Keratinocyte (primary cell): ENCODE results near the gene CELSR1. TPM values are rescaled to one million over a fixed set of nuclear protein-coding genes. Genes with fewer than 3 reads are reported as not detected.

ENCODE experiments used
- DNase-seq: peaks from one replicate; pipeline ENCODE4 v3.0.0-alpha.2; 2011; ENCODE audit warnings: low read depth, missing footprints, low spot score
- FAIRE-seq: peaks from 2 replicates; lab custom pipeline; 2011; peaks lifted over from hg19 to GRCh38; lab: Jason Lieb, UNC
- H2AFZ ChIP-seq: 2 replicates; pipeline ENCODE4 v1.6.0; 2012; ENCODE audit warnings: low read length, control low read depth, inconsistent platforms; ENCODE audit not compliant: control insufficient read depth
- H3K27ac ChIP-seq: 2 replicates; pipeline ENCODE4 v1.5.1; 2011; ENCODE audit warnings: low read length; ENCODE audit not compliant: control insufficient read depth, insufficient read depth
- H3K27me3 ChIP-seq: 3 replicates; pipeline ENCODE4 v1.6.0; 2011; ENCODE audit warnings: low read length; ENCODE audit not compliant: control insufficient read depth, insufficient read depth; ENCODE audit errors: extremely low read depth
- H3K36me3 ChIP-seq, 2 experiments: 2 replicates in 1 of 2; 3 replicates in 1 of 2; pipeline ENCODE4 v1.5.1; 2011; ENCODE audit warnings: low read length in 2 of 2, mild to moderate bottlenecking in 1 of 2; ENCODE audit not compliant: control insufficient read depth in 2 of 2, insufficient read depth in 2 of 2; ENCODE audit errors: extremely low read depth in 1 of 2
- H3K4me1 ChIP-seq: 3 replicates; pipeline ENCODE4 v1.5.1; 2011; ENCODE audit warnings: low read length; ENCODE audit not compliant: control insufficient read depth, insufficient read depth; ENCODE audit errors: extremely low read depth
- H3K4me2 ChIP-seq: 3 replicates; pipeline ENCODE4 v1.6.0; 2011; ENCODE audit warnings: low read depth, low read length; ENCODE audit not compliant: control insufficient read depth, insufficient read depth; ENCODE audit errors: extremely low read depth
- H3K4me3 ChIP-seq, 3 experiments: fragments of 200-600 bp in 1 of 3; sonication (generic) in 1 of 3; 2 replicates in 2 of 3; 3 replicates in 1 of 3; pipeline ENCODE4 v1.5.1; 2011 to 2016; ENCODE audit warnings: low read length in 3 of 3, mild to moderate bottlenecking in 3 of 3, control low read depth in 2 of 3, inconsistent platforms in 1 of 3, low read depth in 1 of 3, mixed read lengths in 1 of 3, mixed run types in 1 of 3, moderate library complexity in 1 of 3; ENCODE audit not compliant: control insufficient read depth in 2 of 3, insufficient read depth in 2 of 3; ENCODE audit errors: extremely low read depth in 1 of 3
- H3K79me2 ChIP-seq: 2 replicates; pipeline ENCODE4 v1.6.0; 2012; ENCODE audit warnings: low read length; ENCODE audit not compliant: control insufficient read depth, insufficient read depth
- H3K9ac ChIP-seq: 3 replicates; pipeline ENCODE4 v1.6.0; 2011; ENCODE audit warnings: low read length; ENCODE audit not compliant: control insufficient read depth, insufficient read depth; ENCODE audit errors: extremely low read depth
- H3K9me1 ChIP-seq: 3 replicates; pipeline ENCODE4 v1.6.0; 2011; ENCODE audit warnings: low read length; ENCODE audit not compliant: control insufficient read depth, insufficient read depth; ENCODE audit errors: extremely low read depth
- H3K9me3 ChIP-seq: 2 replicates; pipeline ENCODE4 v1.5.1; 2012; ENCODE audit warnings: low read depth, low read length; ENCODE audit not compliant: control insufficient read depth
- H4K20me1 ChIP-seq: 3 replicates; pipeline ENCODE4 v1.6.0; 2011; ENCODE audit warnings: low read length; ENCODE audit not compliant: control insufficient read depth, insufficient read depth; ENCODE audit errors: extremely low read depth
- EZH2 ChIP-seq: IDR thresholded peaks from one replicate; pipeline ENCODE4 v1.6.1; 2012; ENCODE audit warnings: inconsistent platforms, mild to moderate bottlenecking, low read length, moderate library complexity
- dilution Hi-C: fragments of 300-500 bp; cut with MboI; formaldehyde crosslinking; loops from one replicate; pipeline ENCODE4 v1.7.0; 2020; ENCODE audit warnings: low sequenced_read_pairs; ENCODE audit not compliant: extremely low pct_ligation_motif_present
- polyA plus RNA-seq, 5 experiments: library from polyadenylated mRNA; depleted of rRNA in 3 of 5; stranded (reverse) in 3 of 5; stranded (forward) in 1 of 5; unstranded in 1 of 5; fragments of >200 nt; gene quantifications; 1 replicate in 1 of 5; 2 replicates in 3 of 5; 3 replicates in 1 of 5; pipeline versions ENCODE4 v1.2.1 to v1.2.3, GENCODE V29; 2011 to 2012; ENCODE audit warnings: missing spikeins in 2 of 5, low read depth in 1 of 5, low replicate concordance in 1 of 5
- TF ChIP-seq, protein P1 (sequence below), 3 experiments: IDR thresholded peaks in 1 of 3; conservative IDR thresholded peaks in 1 of 3; optimal IDR thresholded peaks in 1 of 3; 2 replicates in 2 of 3; 3 replicates in 1 of 3; pipeline versions ENCODE3 to v1.5.1; 2011; ENCODE audit warnings: low read length in 3 of 3, mild to moderate bottlenecking in 3 of 3, moderate library complexity in 2 of 3, control low read depth in 1 of 3, inconsistent platforms in 1 of 3; ENCODE audit not compliant: insufficient read depth in 2 of 3; ENCODE audit errors: extremely low read depth in 1 of 3

The CELSR1 gene
- polyA plus RNA-seq, 1 donor (not counting 4 experiments of a cell fraction or from before 2014, with no cell fraction given), result 16.1 TPM

- no peak overlapping the region for H3K27ac ChIP-seq
- FAIRE-seq (no peak), DNase-seq (no peak)
- no peak overlapping the region for H3K4me2 ChIP-seq
- H3K27me3 ChIP-seq, result no peaks in the 10 kb centered on the region
- H3K79me2 ChIP-seq, result peaks cover 2% of the 10 kb centered on the region
- no peak overlapping the region for H2AFZ ChIP-seq
- no peak overlapping the region for H3K4me3 ChIP-seq
- no peak overlapping the region for H3K9ac ChIP-seq
- dilution Hi-C loops, result no loop called here
- peaks cover 21% of the 10 kb centered on the region for H3K4me1 ChIP-seq
- peaks cover 6% of the 10 kb centered on the region for H4K20me1 ChIP-seq
- no peak for TF ChIP-seq EZH2
- TF ChIP-seq, protein P1, sequence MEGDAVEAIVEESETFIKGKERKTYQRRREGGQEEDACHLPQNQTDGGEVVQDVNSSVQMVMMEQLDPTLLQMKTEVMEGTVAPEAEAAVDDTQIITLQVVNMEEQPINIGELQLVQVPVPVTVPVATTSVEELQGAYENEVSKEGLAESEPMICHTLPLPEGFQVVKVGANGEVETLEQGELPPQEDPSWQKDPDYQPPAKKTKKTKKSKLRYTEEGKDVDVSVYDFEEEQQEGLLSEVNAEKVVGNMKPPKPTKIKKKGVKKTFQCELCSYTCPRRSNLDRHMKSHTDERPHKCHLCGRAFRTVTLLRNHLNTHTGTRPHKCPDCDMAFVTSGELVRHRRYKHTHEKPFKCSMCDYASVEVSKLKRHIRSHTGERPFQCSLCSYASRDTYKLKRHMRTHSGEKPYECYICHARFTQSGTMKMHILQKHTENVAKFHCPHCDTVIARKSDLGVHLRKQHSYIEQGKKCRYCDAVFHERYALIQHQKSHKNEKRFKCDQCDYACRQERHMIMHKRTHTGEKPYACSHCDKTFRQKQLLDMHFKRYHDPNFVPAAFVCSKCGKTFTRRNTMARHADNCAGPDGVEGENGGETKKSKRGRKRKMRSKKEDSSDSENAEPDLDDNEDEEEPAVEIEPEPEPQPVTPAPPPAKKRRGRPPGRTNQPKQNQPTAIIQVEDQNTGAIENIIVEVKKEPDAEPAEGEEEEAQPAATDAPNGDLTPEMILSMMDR (optimal IDR thresholded peaks at IDR 0.05 in 1 of 3, IDR thresholded peaks at IDR 0.05 in 1 of 3, conservative IDR thresholded peaks at IDR 0.05 in 1 of 3; ENCODE audit: extremely low read depth in 1 of 3, insufficient read depth in 2 of 3, low read length in 3 of 3), result no peak
- H3K9me3 ChIP-seq, result no peaks in the 10 kb centered on the region
- peaks cover 59 to 63% of the 10 kb centered on the region in 2 experiments for H3K36me3 ChIP-seq
- H3K9me1 ChIP-seq, result peaks cover 7% of the 10 kb centered on the region
These were observed 185.1 kb downstream of the CELSR1 start for GRCh38 chr22:46352276-46352675.

DNA sequence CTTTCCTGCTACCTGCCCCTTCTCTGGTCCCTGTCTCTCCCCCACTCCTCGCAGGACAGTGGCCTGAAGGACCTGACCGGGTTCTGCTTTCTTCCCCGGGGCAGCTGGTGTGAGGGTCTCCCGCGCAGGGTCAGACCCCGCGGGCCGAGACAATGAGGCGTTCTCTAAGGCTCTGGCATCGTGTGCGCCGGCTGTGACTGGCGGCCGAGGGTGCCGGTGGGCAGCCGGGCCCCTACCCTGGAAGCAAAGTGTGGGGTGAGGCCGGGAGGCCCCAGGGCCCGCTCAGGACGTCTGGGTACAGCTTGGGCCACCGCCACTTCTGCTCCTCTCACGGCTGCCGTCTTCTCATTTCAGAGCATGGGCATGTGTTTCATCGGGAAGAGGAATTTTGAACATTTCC, 185.7 kb downstream of the CELSR1 start:
- Histone ChIP-seq H3K9me1 (peaks cover 7% of the 10 kb centered on the region), H3K27ac (no peak overlapping the region), H3K36me3 (peaks cover 57 to 66% of the 10 kb centered on the region in 2 experiments), H3K4me1 (peaks cover 21% of the 10 kb centered on the region), H3K4me2 (no peak overlapping the region), H4K20me1 (peaks cover 6% of the 10 kb centered on the region), H3K4me3 (no peak overlapping the region), H3K27me3 (no peaks in the 10 kb centered on the region), H3K79me2 (peaks cover 2% of the 10 kb centered on the region), H2AFZ (no peak overlapping the region), H3K9me3 (no peaks in the 10 kb centered on the region), H3K9ac (no peak overlapping the region)
- dilution Hi-C loops, result no loop called here
- no peak for TF ChIP-seq EZH2
- TF ChIP-seq, protein P1 (optimal IDR thresholded peaks at IDR 0.05 in 1 of 3, IDR thresholded peaks at IDR 0.05 in 1 of 3, conservative IDR thresholded peaks at IDR 0.05 in 1 of 3; ENCODE audit: extremely low read depth in 1 of 3, insufficient read depth in 2 of 3, low read length in 3 of 3), result no peak
- FAIRE-seq (no peak), DNase-seq (no peak)
